Hepatocyte (in vitro differentiated cells): ENCODE results near the gene PDLIM5.

Experiments
- EZH2 ChIP-seq: fragments of 200-600 bp; sonication (generic); IDR thresholded peaks from 2 replicates; pipeline ENCODE4 v1.6.1; 2016; ENCODE audit warnings: antibody characterized with exemption, mild to moderate bottlenecking, borderline replicate concordance
- EZH2phosphoT487 ChIP-seq: fragments of 200-600 bp; sonication (generic); IDR thresholded peaks from one replicate; pipeline ENCODE4 v1.6.1; 2018; ENCODE audit warnings: antibody characterized with exemption, mild to moderate bottlenecking, low read depth, moderate library complexity; ENCODE audit not compliant: unreplicated experiment, severe bottlenecking
- TF ChIP-seq, protein P1 (sequence below): fragments of 200-600 bp; sonication (generic); IDR thresholded peaks from 2 replicates; pipeline ENCODE4 v1.5.1; 2016; ENCODE audit warnings: antibody characterized with exemption, mild to moderate bottlenecking; ENCODE audit not compliant: poor library complexity

DNA sequence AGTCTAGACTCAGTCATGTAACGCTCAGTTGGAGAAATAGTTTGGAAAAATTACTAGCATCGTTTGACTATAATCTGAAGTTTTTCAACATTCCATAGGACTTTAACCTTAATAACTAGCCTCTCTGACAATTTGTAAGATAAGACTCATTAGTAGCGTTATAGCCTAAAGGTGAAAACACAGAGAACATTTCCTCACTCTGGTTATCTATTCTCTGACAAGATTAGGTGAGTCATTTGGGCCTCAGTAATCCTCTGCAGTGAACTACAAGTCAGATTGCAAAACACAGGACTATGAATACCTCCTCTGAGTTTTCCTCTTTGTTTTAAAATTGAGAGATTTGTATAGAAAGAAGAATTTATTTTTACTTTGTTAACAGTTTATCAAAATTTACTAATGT lies 31.8 kb upstream of the PDLIM5 start:
- TF ChIP-seq, protein P1, sequence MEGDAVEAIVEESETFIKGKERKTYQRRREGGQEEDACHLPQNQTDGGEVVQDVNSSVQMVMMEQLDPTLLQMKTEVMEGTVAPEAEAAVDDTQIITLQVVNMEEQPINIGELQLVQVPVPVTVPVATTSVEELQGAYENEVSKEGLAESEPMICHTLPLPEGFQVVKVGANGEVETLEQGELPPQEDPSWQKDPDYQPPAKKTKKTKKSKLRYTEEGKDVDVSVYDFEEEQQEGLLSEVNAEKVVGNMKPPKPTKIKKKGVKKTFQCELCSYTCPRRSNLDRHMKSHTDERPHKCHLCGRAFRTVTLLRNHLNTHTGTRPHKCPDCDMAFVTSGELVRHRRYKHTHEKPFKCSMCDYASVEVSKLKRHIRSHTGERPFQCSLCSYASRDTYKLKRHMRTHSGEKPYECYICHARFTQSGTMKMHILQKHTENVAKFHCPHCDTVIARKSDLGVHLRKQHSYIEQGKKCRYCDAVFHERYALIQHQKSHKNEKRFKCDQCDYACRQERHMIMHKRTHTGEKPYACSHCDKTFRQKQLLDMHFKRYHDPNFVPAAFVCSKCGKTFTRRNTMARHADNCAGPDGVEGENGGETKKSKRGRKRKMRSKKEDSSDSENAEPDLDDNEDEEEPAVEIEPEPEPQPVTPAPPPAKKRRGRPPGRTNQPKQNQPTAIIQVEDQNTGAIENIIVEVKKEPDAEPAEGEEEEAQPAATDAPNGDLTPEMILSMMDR = no peak
- TF ChIP-seq EZH2 = no peak
- no peak for TF ChIP-seq EZH2phosphoT487
